OCI-LY7 (cell line): ENCODE data around the gene HPCA. TPM values are rescaled to one million over a fixed set of nuclear protein-coding genes. Genes with fewer than 3 reads are reported as not detected.

Experiments used
- BruUV-seq: library from RNA; stranded (reverse); fragments of 400-500 nt; replicated peaks from 2 replicates; lab custom pipeline; 2021; lab: Mats Ljungman, UMichigan
- CTCF ChIA-PET: fragments of 300-600 bp; sonication (Branson Sonifier 250); formaldehyde crosslinking; loops from one replicate; lab custom pipeline; 2022; ENCODE audit warnings: antibody characterized with exemption; ENCODE audit not compliant: unreplicated experiment; lab: Charles Lee
- POLR2A ChIA-PET: fragments of 300-600 bp; sonication (Branson Sonifier 250); formaldehyde crosslinking; loops from one replicate; lab custom pipeline; 2022; ENCODE audit warnings: antibody characterized with exemption; lab: Charles Lee
- DNase-seq: peaks from one replicate; pipeline ENCODE4 v3.0.0-alpha.2; 2015; ENCODE audit warnings: low spot score
- H2AFZ ChIP-seq: fragments of 200-600 bp; sonication (generic), shearing (Covaris generic); 2 replicates; pipeline ENCODE4 v1.6.1; 2014; ENCODE audit warnings: mild to moderate bottlenecking, antibody characterized with exemption, low read length, moderate library complexity
- H3K27ac ChIP-seq: fragments of 200-600 bp; sonication (generic); 2 replicates; pipeline ENCODE4 v1.5.1; 2014; ENCODE audit warnings: mixed run types, low read depth, mild to moderate bottlenecking, moderate library complexity, low read length, inconsistent platforms; ENCODE audit not compliant: poor library complexity, severe bottlenecking
- H3K36me3 ChIP-seq: fragments of 200-600 bp; sonication (generic); 2 replicates; pipeline ENCODE4 v1.6.1; 2014; ENCODE audit warnings: mild to moderate bottlenecking, antibody characterized with exemption, low read length, moderate library complexity, mixed read lengths; ENCODE audit not compliant: insufficient read depth
- H3K4me1 ChIP-seq: fragments of 200-600 bp; sonication (generic); 2 replicates; pipeline ENCODE4 v1.5.1; 2014; ENCODE audit warnings: mild to moderate bottlenecking, low read length; ENCODE audit not compliant: insufficient read depth, poor library complexity, severe bottlenecking
- H3K4me2 ChIP-seq: fragments of 200-600 bp; sonication (generic); 2 replicates; pipeline ENCODE4 v1.6.1; 2014; ENCODE audit warnings: mild to moderate bottlenecking, low read length
- H3K4me3 ChIP-seq: fragments of 200-600 bp; sonication (generic); 2 replicates; pipeline ENCODE4 v1.5.1; 2014; ENCODE audit warnings: mild to moderate bottlenecking, low read depth, low read length; ENCODE audit not compliant: poor library complexity, severe bottlenecking
- H3K79me2 ChIP-seq: fragments of 200-600 bp; sonication (generic); 2 replicates; pipeline ENCODE4 v1.6.1; 2016; ENCODE audit warnings: low read depth, mild to moderate bottlenecking, low read length, moderate library complexity, mixed read lengths; ENCODE audit not compliant: insufficient read depth
- H3K9me2 ChIP-seq: fragments of 200-600 bp; sonication (generic); 2 replicates; pipeline ENCODE4 v1.6.1; 2016; ENCODE audit warnings: mild to moderate bottlenecking, low read length, mixed read lengths; ENCODE audit not compliant: insufficient read depth
- H3K9me3 ChIP-seq: fragments of 200-600 bp; sonication (generic); 2 replicates; pipeline ENCODE4 v1.6.1; 2014; ENCODE audit warnings: mild to moderate bottlenecking, mixed run types, low read length, mixed read lengths
- H4K20me1 ChIP-seq: fragments of 200-600 bp; sonication (generic); 2 replicates; pipeline ENCODE4 v1.6.1; 2014; ENCODE audit warnings: mild to moderate bottlenecking, antibody characterized with exemption, low read length, moderate library complexity, mixed read lengths; ENCODE audit not compliant: insufficient read depth
- EZH2phosphoT487 ChIP-seq: fragments of 200-600 bp; sonication (generic); IDR thresholded peaks from 2 replicates; pipeline ENCODE4 v1.6.1; 2018; ENCODE audit warnings: low read depth, borderline replicate concordance, mild to moderate bottlenecking, mixed run types, antibody characterized with exemption, low read length, moderate library complexity, mixed read lengths
- intact Hi-C: fragments of 100-400 bp; cut with micrococcal nuclease; formaldehyde crosslinking; loops from one replicate; pipeline ENCODE4 v1.10.0; 2022; ENCODE audit not compliant: unreplicated experiment
- total RNA-seq, 2 experiments: library from RNA; depleted of rRNA in 1 of 2; stranded (reverse); fragments of >200 nt in 1 of 2; shearing (Covaris generic) in 1 of 2; gene quantifications; 2 replicates each; pipeline ENCODE4 v1.2.3, GENCODE V29; 2014 to 2022
- TF ChIP-seq, protein P1 (sequence below): fragments of 200-600 bp; sonication (generic); conservative IDR thresholded peaks from 2 replicates; pipeline ENCODE4 v1.5.1; 2014; ENCODE audit warnings: mild to moderate bottlenecking, antibody characterized with exemption, low read length, moderate library complexity, mixed read lengths

Gene HPCA
- total RNA-seq, 2 experiments from 2014 or later, result 0.36 to 3.3 TPM

DNA sequence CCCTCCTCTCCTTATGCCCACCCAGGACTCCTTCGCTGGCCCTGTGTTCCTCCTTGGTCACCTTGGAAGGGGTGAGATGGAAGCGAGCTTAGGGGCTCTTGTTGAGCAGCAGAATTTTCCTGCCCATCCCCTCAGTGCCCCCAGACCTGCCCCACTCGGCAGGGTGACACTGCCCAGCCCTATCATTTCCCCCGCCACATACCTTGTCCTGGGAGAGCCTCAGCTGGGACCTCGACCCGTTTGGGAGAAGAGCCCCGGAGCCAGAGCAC lies 14.2 kb upstream of the HPCA start:
- peaks cover 43% of the 10 kb centered on the region for H3K4me1 ChIP-seq
- no peaks in the 10 kb centered on the region for H4K20me1 ChIP-seq
- H3K9me3 ChIP-seq, result no peaks in the 10 kb centered on the region
- H3K4me2 ChIP-seq, result peak overlapping the region; percentile 87
- no TSS peak for BruUV-seq
- H3K36me3 ChIP-seq, result no peaks in the 10 kb centered on the region
- H3K79me2 ChIP-seq, result no peaks in the 10 kb centered on the region
- ChIA-PET CTCF (interaction anchor here (0.6 to 0.8 kb wide), 2 partner anchors 56 to 75 kb away, joined by 3 to 6 read pairs; no protein-coding TSS in a partner anchor), POLR2A (interaction anchor here (2.0 kb wide), 1 partner anchor 12 kb away, joined by 4 read pairs; no protein-coding TSS in a partner anchor)
- peak overlapping the region; percentile 33 for H3K4me3 ChIP-seq
- TF ChIP-seq, protein P1, sequence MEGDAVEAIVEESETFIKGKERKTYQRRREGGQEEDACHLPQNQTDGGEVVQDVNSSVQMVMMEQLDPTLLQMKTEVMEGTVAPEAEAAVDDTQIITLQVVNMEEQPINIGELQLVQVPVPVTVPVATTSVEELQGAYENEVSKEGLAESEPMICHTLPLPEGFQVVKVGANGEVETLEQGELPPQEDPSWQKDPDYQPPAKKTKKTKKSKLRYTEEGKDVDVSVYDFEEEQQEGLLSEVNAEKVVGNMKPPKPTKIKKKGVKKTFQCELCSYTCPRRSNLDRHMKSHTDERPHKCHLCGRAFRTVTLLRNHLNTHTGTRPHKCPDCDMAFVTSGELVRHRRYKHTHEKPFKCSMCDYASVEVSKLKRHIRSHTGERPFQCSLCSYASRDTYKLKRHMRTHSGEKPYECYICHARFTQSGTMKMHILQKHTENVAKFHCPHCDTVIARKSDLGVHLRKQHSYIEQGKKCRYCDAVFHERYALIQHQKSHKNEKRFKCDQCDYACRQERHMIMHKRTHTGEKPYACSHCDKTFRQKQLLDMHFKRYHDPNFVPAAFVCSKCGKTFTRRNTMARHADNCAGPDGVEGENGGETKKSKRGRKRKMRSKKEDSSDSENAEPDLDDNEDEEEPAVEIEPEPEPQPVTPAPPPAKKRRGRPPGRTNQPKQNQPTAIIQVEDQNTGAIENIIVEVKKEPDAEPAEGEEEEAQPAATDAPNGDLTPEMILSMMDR, result no peak
- no peak for TF ChIP-seq EZH2phosphoT487
- H3K9me2 ChIP-seq, result no peaks in the 10 kb centered on the region
- H2AFZ ChIP-seq, result no peak overlapping the region
- intact Hi-C loops, result loop anchor here (1.0 to 2.0 kb wide), 3 partner anchors 53 to 352 kb away; no protein-coding TSS in a partner anchor
- no peak for DNase-seq
- H3K27ac ChIP-seq, result no peak overlapping the region

DNA sequence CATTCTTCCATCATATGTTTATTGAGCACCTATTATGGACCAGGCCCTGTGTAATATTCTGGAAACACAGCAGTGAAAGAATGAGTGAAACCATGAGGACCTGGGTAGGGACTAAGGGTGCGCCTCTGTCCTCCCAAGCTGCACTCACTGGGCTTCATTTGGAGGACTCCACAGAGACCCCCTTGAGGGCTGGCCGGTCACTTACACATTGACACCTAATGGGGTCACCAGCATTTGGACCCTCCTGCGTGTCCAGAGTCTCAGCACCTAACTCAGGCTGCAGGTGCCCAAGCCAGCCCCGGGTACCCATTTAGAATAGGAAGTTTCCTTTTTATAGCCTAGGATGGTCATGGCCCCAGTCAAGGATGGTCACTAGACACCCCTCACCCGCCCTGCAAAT lies 12.8 kb upstream of the HPCA start:
- Histone ChIP-seq H3K9me3 (no peaks in the 10 kb centered on the region), H3K79me2 (no peaks in the 10 kb centered on the region), H3K9me2 (no peaks in the 10 kb centered on the region), H3K27ac (no peak overlapping the region), H2AFZ (no peak overlapping the region), H3K36me3 (no peaks in the 10 kb centered on the region), H3K4me1 (peaks cover 43% of the 10 kb centered on the region), H3K4me2 (no peak overlapping the region), H4K20me1 (no peaks in the 10 kb centered on the region), H3K4me3 (no peak overlapping the region)
- DNase-seq, result no peak
- CTCF ChIA-PET, result no interaction called here
- TF ChIP-seq, protein P1, result no peak
- POLR2A ChIA-PET, result no interaction called here
- BruUV-seq, result no TSS peak
- intact Hi-C loops, result loop anchor here (2.0 kb wide), 2 partner anchors 55 to 161 kb away; no protein-coding TSS in a partner anchor

DNA sequence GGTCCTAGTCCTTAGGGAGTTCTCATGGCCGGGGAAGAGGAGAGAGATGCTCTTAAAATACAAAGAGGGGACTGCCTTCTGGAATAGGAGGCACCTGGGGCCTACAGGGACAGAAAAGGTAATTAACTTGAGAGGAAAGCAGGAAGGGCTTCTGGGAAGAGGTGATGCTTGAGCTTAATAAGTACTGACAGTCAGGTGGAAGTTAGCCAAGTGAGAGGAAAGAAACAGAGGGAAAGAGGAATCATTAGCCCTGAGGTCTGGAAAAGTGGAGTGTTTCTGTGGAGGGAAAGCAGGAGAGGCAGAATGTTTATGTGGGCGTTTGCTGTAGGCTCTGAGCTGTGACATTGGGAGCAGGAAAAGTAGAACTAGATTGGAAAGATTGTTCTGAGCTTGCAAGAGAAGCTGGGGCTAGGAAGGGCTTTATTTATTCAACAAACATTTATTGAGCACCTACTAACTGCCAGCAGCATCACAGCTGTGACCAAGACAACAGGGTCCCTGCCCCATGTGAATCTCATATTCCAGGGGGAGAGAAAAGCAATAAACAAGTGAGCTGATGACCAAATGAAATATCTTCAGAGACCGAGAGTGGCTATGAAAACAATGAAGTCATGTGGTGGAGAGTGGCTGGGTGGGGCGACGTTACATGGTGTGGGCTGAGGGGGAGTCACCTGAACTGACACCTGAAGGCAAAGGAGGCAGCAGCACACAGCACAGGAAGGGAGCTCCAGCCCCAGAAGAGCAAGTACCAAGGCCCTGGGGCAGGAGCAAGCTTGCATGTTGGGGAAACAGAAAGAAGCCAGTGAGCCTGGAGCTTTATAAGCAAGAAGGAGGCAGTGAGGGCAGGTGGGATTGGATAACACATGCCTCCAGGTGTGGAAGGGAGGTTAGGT lies 11.2 kb upstream of the HPCA start:
- peaks cover 43% of the 10 kb centered on the region for H3K4me1 ChIP-seq
- ChIA-PET POLR2A (interaction anchor here (0.5 to 0.7 kb wide), 2 partner anchors 150 to 162 kb away, joined by 5 to 13 read pairs; no protein-coding TSS in a partner anchor), CTCF (interaction anchor here (1.2 to 1.3 kb wide), 2 partner anchors 16 to 183 kb away, joined by 3 to 4 read pairs; no protein-coding TSS in a partner anchor)
- H2AFZ ChIP-seq, result no peak overlapping the region
- TF ChIP-seq, protein P1, result no peak
- no peak for TF ChIP-seq EZH2phosphoT487
- H3K4me3 ChIP-seq, result no peak overlapping the region
- BruUV-seq, result no TSS peak
- no peaks in the 10 kb centered on the region for H3K9me2 ChIP-seq
- no peaks in the 10 kb centered on the region for H3K79me2 ChIP-seq
- H4K20me1 ChIP-seq, result no peaks in the 10 kb centered on the region
- intact Hi-C loops, result no loop called here
- H3K36me3 ChIP-seq, result no peaks in the 10 kb centered on the region
- peak overlapping the region; percentile 38 for H3K4me2 ChIP-seq
- H3K27ac ChIP-seq, result no peak overlapping the region
- DNase-seq, result no peak
- no peaks in the 10 kb centered on the region for H3K9me3 ChIP-seq
